Astrocyte of the cerebellum (primary cell): ENCODE data around the gene EDC4.

Experiments
- DNase-seq: peaks from one replicate; pipeline ENCODE4 v3.0.0-alpha.2; 2011; ENCODE audit warnings: low read depth
- H3K4me3 ChIP-seq: 2 replicates; pipeline ENCODE4 v1.5.1; 2011; ENCODE audit warnings: mild to moderate bottlenecking, low read depth, low read length, moderate library complexity
- CTCF ChIP-seq: IDR thresholded peaks from 2 replicates; pipeline ENCODE4 v1.5.1; 2012; ENCODE audit warnings: low read length, low read depth, moderate library complexity, mild to moderate bottlenecking; ENCODE audit errors: missing control alignments
- in situ Hi-C: cut with HindIII; loops from 2 replicates; pipeline ENCODE4 v1.10.0; 2017; ENCODE audit warnings: low sequenced_read_pairs

The EDC4 gene

GRCh38 chr16:67843343-67843765 is 29.5 kb upstream of the EDC4 start:
- DNase-seq = no peak
- H3K4me3 ChIP-seq = peak overlapping the region; percentile 85
- no peak for TF ChIP-seq CTCF
- in situ Hi-C loops = no loop called here

- H3K4me3 ChIP-seq = no peak overlapping the region
- no peak for TF ChIP-seq CTCF
- DNase-seq = no peak
- in situ Hi-C loops = no loop called here
Observed at GRCh38 chr16:67844497-67844896, 28.4 kb upstream of the EDC4 start.

- in situ Hi-C loops = no loop called here
- DNase-seq = no peak
- no peak for TF ChIP-seq CTCF
Observed at GRCh38 chr16:67845291-67846062, 27.4 kb upstream of the EDC4 start.

GRCh38 chr16:67846063-67846319 is 26.9 kb upstream of the EDC4 start:
- no peak for TF ChIP-seq CTCF
- peak overlapping the region; percentile 97 for H3K4me3 ChIP-seq
- no peak for DNase-seq
- in situ Hi-C loops = no loop called here

More at GRCh38 chr16:67845291-67846062, 27.4 kb upstream of the EDC4 start:
- peak overlapping the region; percentile 97 for H3K4me3 ChIP-seq

- DNase-seq = peak; percentile 70
- H3K4me3 ChIP-seq = peak within 1 kb of the TSS; percentile 97
- no peak for TF ChIP-seq CTCF
- in situ Hi-C loops = no loop called here
Observed at GRCh38 chr16:67846320-67847063, 26.4 kb upstream of the EDC4 start, which contains the start of gene NUTF2. Gene NUTF2 (plus strand): TSS chr16:67846933. CDS start chr16:67865131, 18,198 bp downstream.

DNA sequence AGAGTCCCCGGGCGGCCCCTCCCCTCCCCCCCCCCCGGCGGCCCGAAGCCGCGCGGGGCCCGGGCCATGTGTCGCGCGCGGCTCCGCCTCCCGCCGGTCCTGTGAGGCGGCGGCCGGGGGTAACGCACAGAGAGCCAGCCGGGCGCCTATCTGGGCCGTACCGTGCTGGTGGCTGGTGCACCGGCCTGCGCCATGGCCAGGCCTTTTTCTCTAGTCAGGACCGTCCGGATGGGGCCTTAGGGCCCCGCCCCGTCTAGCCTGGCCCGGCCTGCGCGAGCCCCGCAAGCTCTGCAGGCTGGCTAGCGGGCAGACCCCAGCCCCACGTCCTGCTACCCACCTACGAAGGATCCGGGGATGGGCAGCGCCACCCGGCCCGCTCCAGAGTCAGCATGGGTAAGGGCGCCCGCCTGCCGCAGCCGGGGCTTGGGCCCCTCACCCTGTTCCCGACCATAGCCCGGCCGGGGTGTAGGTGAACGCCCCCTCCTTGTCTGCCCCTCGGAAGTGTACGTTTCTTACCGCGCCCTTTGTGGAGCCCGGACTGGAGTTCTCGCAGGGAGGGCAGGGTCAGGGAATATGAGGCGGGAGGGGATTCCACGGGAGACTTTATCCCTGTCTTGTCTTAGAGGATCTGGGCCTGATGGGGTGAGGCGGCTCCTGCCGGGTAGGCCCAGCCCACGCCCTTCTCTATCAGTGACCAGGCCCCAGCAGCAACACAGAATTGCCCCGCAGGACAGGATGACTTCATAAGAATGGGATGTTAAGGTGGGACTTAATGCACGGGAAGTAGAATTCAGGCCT is 25.6 kb upstream of the EDC4 start, which contains the start of gene CENPT:
TSS of gene CENPT (minus strand) at position 630 of the 798 bp plus-strand sequence. CDS start 13,834 bp downstream, outside the sequence.
- in situ Hi-C loops = no loop called here
- DNase-seq = no peak
- no peak for TF ChIP-seq CTCF
- H3K4me3 ChIP-seq = peak within 1 kb of the TSS; percentile 97
